Nephron progenitor cell (in vitro differentiated cells): ENCODE data around the gene ARID3C.

ENCODE experiments used
- DNase-seq: peaks from one replicate; pipeline ENCODE4 v3.0.0; 2021
- H3K27ac Mint-ChIP-seq: 2 replicates; pipeline ENCODE4 v1.8.0; 2021; ENCODE audit warnings: mild to moderate bottlenecking, moderate library complexity, mixed read lengths
- H3K27me3 Mint-ChIP-seq: 2 replicates; pipeline ENCODE4 v1.8.0; 2021; ENCODE audit warnings: mild to moderate bottlenecking, low read depth, mixed read lengths; ENCODE audit not compliant: poor library complexity
- H3K36me3 Mint-ChIP-seq: 2 replicates; pipeline ENCODE4 v1.8.0; 2021; ENCODE audit warnings: low read depth, mixed read lengths
- H3K4me1 Mint-ChIP-seq: 2 replicates; pipeline ENCODE4 v1.8.0; 2021; ENCODE audit warnings: mixed read lengths
- H3K4me3 Mint-ChIP-seq: 2 replicates; pipeline ENCODE4 v1.8.0; 2021; ENCODE audit warnings: mild to moderate bottlenecking, moderate library complexity, mixed read lengths
- H3K9me3 Mint-ChIP-seq: 2 replicates; pipeline ENCODE4 v1.8.0; 2021; ENCODE audit warnings: mild to moderate bottlenecking, moderate library complexity, mixed read lengths
- CTCF ChIP-seq: fragments of 200-600 bp; sonication (generic); IDR thresholded peaks from 2 replicates; pipeline ENCODE4 v1.5.0; 2021; ENCODE audit warnings: antibody characterized with exemption

The ARID3C gene

GRCh38 chr9:34662526-34663302 is 33.8 kb upstream of the ARID3C start, which contains the start of gene CCL27:
Gene CCL27 (minus strand): TSS chr9:34662657. CDS start chr9:34662633, 24 bp downstream.
- DNase-seq: no peak
- H3K4me3 Mint-ChIP-seq: no peak within 1 kb of the TSS
- no peak within 1 kb of the TSS for H3K27ac Mint-ChIP-seq
- TF ChIP-seq CTCF: no peak
- peaks cover 6% of the 10 kb centered on the region for H3K27me3 Mint-ChIP-seq
- H3K9me3 Mint-ChIP-seq: no peaks in the 10 kb centered on the region
- peaks cover 41% of the 10 kb centered on the region for H3K4me1 Mint-ChIP-seq
- H3K36me3 Mint-ChIP-seq: peaks cover 19% of the 10 kb centered on the region

- Mint-ChIP-seq H3K4me1 (peaks cover 49% of the 10 kb centered on the region), H3K27ac (no peak overlapping the region), H3K4me3 (no peak overlapping the region), H3K9me3 (no peaks in the 10 kb centered on the region), H3K36me3 (peaks cover 11% of the 10 kb centered on the region), H3K27me3 (peaks cover 10% of the 10 kb centered on the region)
- no peak for DNase-seq
- no peak for TF ChIP-seq CTCF
Measured at GRCh38 chr9:34659592-34660253, 30.9 kb upstream of the ARID3C start.

GRCh38 chr9:34658461-34658860 is 29.6 kb upstream of the ARID3C start:
- DNase-seq: no peak
- Mint-ChIP-seq H3K27ac (peak overlapping the region; percentile 89), H3K9me3 (no peaks in the 10 kb centered on the region), H3K27me3 (peaks cover 8% of the 10 kb centered on the region), H3K4me3 (no peak overlapping the region), H3K4me1 (peaks cover 50% of the 10 kb centered on the region), H3K36me3 (peaks cover 11% of the 10 kb centered on the region)
- no peak for TF ChIP-seq CTCF

- TF ChIP-seq CTCF: no peak
- H3K9me3 Mint-ChIP-seq: no peaks in the 10 kb centered on the region
- DNase-seq: no peak
- peaks cover 11% of the 10 kb centered on the region for H3K36me3 Mint-ChIP-seq
- no peak overlapping the region for H3K27ac Mint-ChIP-seq
- peaks cover 65% of the 10 kb centered on the region for H3K4me1 Mint-ChIP-seq
- peaks cover 8% of the 10 kb centered on the region for H3K27me3 Mint-ChIP-seq
- no peak overlapping the region for H3K4me3 Mint-ChIP-seq
Measured at GRCh38 chr9:34656992-34657391, 28.1 kb upstream of the ARID3C start.

GRCh38 chr9:34655394-34655793 is 26.5 kb upstream of the ARID3C start:
- Mint-ChIP-seq H3K9me3 (no peaks in the 10 kb centered on the region), H3K4me1 (peaks cover 81% of the 10 kb centered on the region), H3K27ac (peak overlapping the region; percentile 76), H3K4me3 (peak overlapping the region; percentile 33), H3K36me3 (peaks cover under 1% of the 10 kb centered on the region), H3K27me3 (peaks cover 5% of the 10 kb centered on the region)
- no peak for DNase-seq
- TF ChIP-seq CTCF: no peak
